Endothelial cell (in vitro differentiated cells): ENCODE measurements around the gene FAM107B. TPM values are rescaled to one million over a fixed set of nuclear protein-coding genes. Genes with fewer than 3 reads are reported as not detected.

ENCODE experiments used
- DNase-seq: peaks from one replicate; pipeline ENCODE4 v3.0.0; 2021; ENCODE audit warnings: low spot score
- H3K27ac Mint-ChIP-seq: one replicate; pipeline ENCODE4 v1.8.0; 2021; ENCODE audit warnings: mixed read lengths, inconsistent platforms; ENCODE audit not compliant: unreplicated experiment
- H3K27me3 Mint-ChIP-seq: one replicate; pipeline ENCODE4 v1.8.0; 2021; ENCODE audit warnings: mild to moderate bottlenecking, moderate library complexity, mixed read lengths, inconsistent platforms; ENCODE audit not compliant: unreplicated experiment
- H3K36me3 Mint-ChIP-seq: one replicate; pipeline ENCODE4 v1.8.0; 2021; ENCODE audit warnings: mild to moderate bottlenecking, low read depth, mixed read lengths, inconsistent platforms; ENCODE audit not compliant: unreplicated experiment
- H3K4me1 Mint-ChIP-seq: one replicate; pipeline ENCODE4 v1.8.0; 2021; ENCODE audit warnings: mild to moderate bottlenecking, mixed read lengths, inconsistent platforms; ENCODE audit not compliant: unreplicated experiment
- H3K4me3 Mint-ChIP-seq: one replicate; pipeline ENCODE4 v1.8.0; 2021; ENCODE audit warnings: mild to moderate bottlenecking, mixed read lengths, inconsistent platforms; ENCODE audit not compliant: unreplicated experiment
- H3K9me3 Mint-ChIP-seq: one replicate; pipeline ENCODE4 v1.8.0; 2021; ENCODE audit warnings: mixed read lengths, inconsistent platforms; ENCODE audit not compliant: unreplicated experiment
- total RNA-seq: library from RNA; stranded (reverse); fragmentation: NEBNext Ultra II Directional; extraction: Animal tissue kit (Norgen Biotek cat#: 25700); gene quantifications from one replicate; pipeline ENCODE4 v1.2.1, GENCODE V29; 2021; ENCODE audit not compliant: unreplicated experiment
- TF ChIP-seq, protein P1 (sequence below): fragments of 200-600 bp; sonication (generic); IDR thresholded peaks from one replicate; pipeline ENCODE4 v1.5.0; 2021; ENCODE audit warnings: antibody characterized with exemption; ENCODE audit not compliant: unreplicated experiment

Gene FAM107B
- total RNA-seq, 1 donor from 2014 or later, result 462 TPM

DNA sequence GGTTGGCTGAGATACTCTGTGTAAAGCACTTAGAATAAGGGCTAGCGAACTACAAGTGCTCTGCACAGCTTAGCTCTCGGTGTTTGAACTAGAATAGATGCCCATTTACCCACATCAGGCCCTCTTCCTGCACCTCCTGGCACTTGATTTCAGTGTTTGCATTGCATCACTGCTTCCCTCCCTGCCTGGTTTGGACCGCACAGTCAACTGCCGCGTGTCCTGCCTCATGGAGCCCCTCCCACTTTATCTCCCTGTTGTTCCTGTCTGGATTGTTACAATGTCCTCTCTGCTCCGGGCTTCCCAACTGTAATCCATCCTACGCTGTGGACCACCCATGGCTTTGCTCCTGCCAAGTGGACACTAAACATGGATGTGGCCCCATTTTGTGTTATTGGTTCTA is 2.3 kb downstream of the FAM107B start:
- Mint-ChIP-seq H3K9me3 (no peaks in the 10 kb centered on the region), H3K27me3 (no peaks in the 10 kb centered on the region), H3K4me1 (peaks cover 4% of the 10 kb centered on the region), H3K27ac (no peak overlapping the region), H3K4me3 (no peak overlapping the region), H3K36me3 (no peaks in the 10 kb centered on the region)
- TF ChIP-seq, protein P1, sequence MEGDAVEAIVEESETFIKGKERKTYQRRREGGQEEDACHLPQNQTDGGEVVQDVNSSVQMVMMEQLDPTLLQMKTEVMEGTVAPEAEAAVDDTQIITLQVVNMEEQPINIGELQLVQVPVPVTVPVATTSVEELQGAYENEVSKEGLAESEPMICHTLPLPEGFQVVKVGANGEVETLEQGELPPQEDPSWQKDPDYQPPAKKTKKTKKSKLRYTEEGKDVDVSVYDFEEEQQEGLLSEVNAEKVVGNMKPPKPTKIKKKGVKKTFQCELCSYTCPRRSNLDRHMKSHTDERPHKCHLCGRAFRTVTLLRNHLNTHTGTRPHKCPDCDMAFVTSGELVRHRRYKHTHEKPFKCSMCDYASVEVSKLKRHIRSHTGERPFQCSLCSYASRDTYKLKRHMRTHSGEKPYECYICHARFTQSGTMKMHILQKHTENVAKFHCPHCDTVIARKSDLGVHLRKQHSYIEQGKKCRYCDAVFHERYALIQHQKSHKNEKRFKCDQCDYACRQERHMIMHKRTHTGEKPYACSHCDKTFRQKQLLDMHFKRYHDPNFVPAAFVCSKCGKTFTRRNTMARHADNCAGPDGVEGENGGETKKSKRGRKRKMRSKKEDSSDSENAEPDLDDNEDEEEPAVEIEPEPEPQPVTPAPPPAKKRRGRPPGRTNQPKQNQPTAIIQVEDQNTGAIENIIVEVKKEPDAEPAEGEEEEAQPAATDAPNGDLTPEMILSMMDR, result no peak
- DNase-seq, result no peak

DNA sequence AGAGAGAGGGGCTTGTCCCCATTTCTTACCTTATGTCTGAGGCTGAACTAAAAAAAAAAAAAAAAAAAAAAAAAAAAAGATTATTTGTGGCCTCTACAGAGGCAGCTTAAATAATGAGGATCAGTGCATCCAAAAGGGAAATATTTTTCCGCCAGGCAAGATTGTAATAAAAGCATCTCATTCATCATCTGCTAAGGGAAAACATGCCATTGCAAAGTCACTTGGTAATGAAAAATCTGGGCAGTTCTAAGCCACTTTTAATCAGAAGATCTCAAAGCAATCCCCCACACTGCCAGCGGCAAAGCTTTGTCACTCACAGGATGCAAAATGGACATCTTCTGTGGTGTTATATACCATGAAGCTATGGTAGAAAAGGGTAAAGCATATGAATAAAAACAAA is 3.8 kb downstream of the FAM107B start:
- Mint-ChIP-seq H3K36me3 (no peaks in the 10 kb centered on the region), H3K4me1 (peaks cover 4% of the 10 kb centered on the region), H3K27ac (no peak overlapping the region), H3K4me3 (no peak overlapping the region), H3K9me3 (no peaks in the 10 kb centered on the region), H3K27me3 (no peaks in the 10 kb centered on the region)
- no peak for DNase-seq
- TF ChIP-seq, protein P1, result no peak

DNA sequence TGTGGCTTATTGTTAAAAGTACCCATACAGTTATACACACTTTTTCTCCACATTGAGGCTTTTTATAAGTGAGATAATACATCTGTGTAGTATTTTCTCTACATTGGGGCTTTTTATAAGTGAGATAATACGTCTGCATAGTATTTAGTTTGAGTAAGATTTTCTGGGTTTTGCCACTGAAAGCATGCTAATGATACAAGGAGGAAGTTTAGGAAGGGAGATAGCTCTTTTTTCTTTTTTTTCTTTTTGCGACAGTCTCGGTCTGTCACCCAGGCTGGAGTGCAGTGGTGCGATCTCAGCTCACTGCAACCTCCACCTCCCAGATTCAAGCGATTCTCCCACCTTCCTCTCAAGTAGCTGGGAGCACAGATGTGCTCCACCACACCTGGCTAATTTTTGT is 13.3 kb downstream of the FAM107B start:
- Mint-ChIP-seq H3K4me1 (peaks cover 3% of the 10 kb centered on the region), H3K27ac (no peak overlapping the region), H3K27me3 (no peaks in the 10 kb centered on the region), H3K9me3 (no peaks in the 10 kb centered on the region), H3K4me3 (no peak overlapping the region), H3K36me3 (no peaks in the 10 kb centered on the region)
- no peak for DNase-seq
- TF ChIP-seq, protein P1, result no peak

DNA sequence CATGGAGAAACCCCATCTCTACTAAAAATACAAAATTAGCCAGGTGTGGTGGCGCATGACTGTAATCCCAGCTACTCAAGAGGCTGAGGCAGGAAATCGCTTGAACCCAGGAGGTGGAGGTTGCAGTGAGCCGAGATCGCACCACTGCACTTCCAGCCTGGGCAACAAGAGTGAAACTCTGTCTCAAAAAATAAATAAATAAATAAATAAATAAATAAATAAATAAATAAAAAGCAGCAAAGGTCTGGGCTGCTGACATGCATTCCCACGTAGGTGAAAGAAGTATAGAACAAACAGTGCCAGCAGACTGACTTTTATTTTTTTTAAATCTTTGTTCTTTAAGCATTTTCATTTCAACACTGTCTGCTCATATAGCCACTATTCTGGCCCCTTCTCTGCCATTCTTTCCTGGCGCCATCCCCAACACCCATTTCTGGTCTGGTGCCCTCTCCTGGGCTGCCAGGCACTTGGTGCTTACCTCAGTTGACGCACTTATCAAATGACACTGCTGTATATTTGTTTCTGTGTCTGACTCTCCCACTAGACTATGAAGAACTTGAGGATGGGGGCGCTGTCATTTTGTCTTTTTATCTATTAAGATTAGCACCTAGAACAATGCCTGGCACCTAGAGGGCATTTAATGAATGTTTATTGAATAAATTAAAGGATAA is 15.6 kb downstream of the FAM107B start:
- TF ChIP-seq, protein P1, result no peak
- H3K9me3 Mint-ChIP-seq, result no peaks in the 10 kb centered on the region
- no peaks in the 10 kb centered on the region for H3K36me3 Mint-ChIP-seq
- H3K4me1 Mint-ChIP-seq, result peaks cover 3% of the 10 kb centered on the region
- no peak overlapping the region for H3K4me3 Mint-ChIP-seq
- no peaks in the 10 kb centered on the region for H3K27me3 Mint-ChIP-seq
- H3K27ac Mint-ChIP-seq, result no peak overlapping the region
- no peak for DNase-seq

DNA sequence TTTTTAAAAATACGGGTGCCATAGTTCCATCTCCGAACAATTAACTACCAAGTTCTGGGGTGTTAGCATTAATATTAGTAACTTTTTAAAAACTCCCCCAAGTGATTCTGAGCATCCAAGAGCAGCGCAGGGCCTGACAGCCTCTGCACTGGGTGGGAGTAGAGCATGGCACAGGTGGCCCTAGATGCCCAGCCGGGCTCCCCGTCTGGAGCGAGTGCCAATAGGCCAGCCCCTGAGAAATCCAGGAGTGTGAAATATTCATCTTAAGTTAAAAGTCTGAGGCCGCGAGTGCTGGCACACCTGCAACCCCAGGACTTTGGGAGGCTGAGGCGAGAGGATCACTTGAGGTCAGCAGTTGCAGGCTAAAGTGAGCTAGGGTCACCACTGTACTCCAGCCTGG is 16.2 kb downstream of the FAM107B start:
- Mint-ChIP-seq H3K27ac (no peak overlapping the region), H3K4me1 (peaks cover 3% of the 10 kb centered on the region), H3K36me3 (no peaks in the 10 kb centered on the region), H3K9me3 (no peaks in the 10 kb centered on the region), H3K27me3 (no peaks in the 10 kb centered on the region), H3K4me3 (no peak overlapping the region)
- TF ChIP-seq, protein P1, result no peak
- no peak for DNase-seq
